HG03520 (cell line): ENCODE results near the gene SEPTIN14.
"Not testable (repeated sequence)": the region's sequence is repeated elsewhere in the genome, so short reads cannot be mapped to it uniquely, and the experiment has no call there.

Experiments
- ATAC-seq: cut with Tn5 transposase; IDR thresholded peaks from one replicate; pipeline ENCODE4 v1.9.1; 2021; ENCODE audit warnings: mild to moderate bottlenecking, moderate library complexity; ENCODE audit not compliant: unreplicated experiment

Gene SEPTIN14

GRCh38 chr7:55785444-55785843 is 77.1 kb downstream of the SEPTIN14 start:
- ATAC-seq, result not testable (repeated sequence)

GRCh38 chr7:55784151-55784550 is 78.4 kb downstream of the SEPTIN14 start:
- ATAC-seq, result no peak

GRCh38 chr7:55778631-55779030 is 83.9 kb downstream of the SEPTIN14 start:
- no peak for ATAC-seq

- ATAC-seq, result no peak
Measured at GRCh38 chr7:55776196-55776595, 86.4 kb downstream of the SEPTIN14 start.

GRCh38 chr7:55775051-55775420 is 87.5 kb downstream of the SEPTIN14 start:
- no peak for ATAC-seq

- no peak for ATAC-seq
Measured at GRCh38 chr7:55774327-55775050, 88.1 kb downstream of the SEPTIN14 start.

GRCh38 chr7:55770778-55771177 is 91.8 kb downstream of the SEPTIN14 start:
- ATAC-seq, result no peak

- not testable (repeated sequence) for ATAC-seq
Measured at GRCh38 chr7:55753274-55753862, 109.2 kb downstream of the SEPTIN14 start.

- ATAC-seq, result not testable (repeated sequence)
Measured at GRCh38 chr7:55744706-55745105, 117.8 kb downstream of the SEPTIN14 start.
